ENCODE measurements around the gene SPSB1. TPM values are rescaled to one million over a fixed set of nuclear protein-coding genes. Genes with fewer than 3 reads are reported as not detected.

The SPSB1 gene
- total RNA-seq, 1 experiment from 2014 or later: 33.8 TPM

- Histone ChIP-seq H3K27ac (no peak overlapping the region), H3K4me3 (no peak overlapping the region), H3K79me2 (ENCODE audit: low read depth) (0 out of 2 replicates have a peak, but pooled peaks cover 17% of the 10 kb centered on the region), H4K20me1 (ENCODE audit: insufficient read depth) (peaks cover 4% of the 10 kb centered on the region; the same call in 1 of the 2 replicates), H3K4me1 (replicated peaks; ENCODE audit: insufficient read depth) (no peaks in the 10 kb centered on the region), H3F3A (ENCODE audit: insufficient read depth, low read depth) (no peaks in the 10 kb centered on the region; the same call in 1 of the 2 replicates), H3K4me2 (no peak overlapping the region), H3K27me3 (ENCODE audit: insufficient read depth, low read depth) (no peaks in the 10 kb centered on the region), H2AFZ (no peak overlapping the region), H3K9me2 (ENCODE audit: insufficient read depth) (no peaks in the 10 kb centered on the region), H3K36me3 (ENCODE audit: low read depth) (no peaks in the 10 kb centered on the region), H3K9me3 (ENCODE audit: insufficient read depth, low read depth) (no peaks in the 10 kb centered on the region)
- intact Hi-C loops (cut with micrococcal nuclease; ENCODE audit: unreplicated experiment): no loop called here
- CTCF ChIA-PET: no interaction called here
- BruUV-seq (replicated peaks): no TSS peak
- no peak for DNase-seq
- POLR2A ChIA-PET (ENCODE audit: unreplicated experiment): no interaction called here
- TF ChIP-seq EZH2 (IDR thresholded peaks at IDR 0.05; ENCODE audit: low read depth) (no peak), CTCF (conservative IDR thresholded peaks at IDR 0.05) (no peak)
These were observed 33.9 kb downstream of the SPSB1 start for GRCh38 chr1:9326596-9326995.

- POLR2A ChIA-PET (ENCODE audit: unreplicated experiment): no interaction called here
- H3K9me3 ChIP-seq (ENCODE audit: insufficient read depth, low read depth): no peaks in the 10 kb centered on the region
- H3K79me2 ChIP-seq (ENCODE audit: low read depth): 0 out of 2 replicates have a peak, but pooled peaks cover 16% of the 10 kb centered on the region
- H3K27me3 ChIP-seq (ENCODE audit: insufficient read depth, low read depth): no peaks in the 10 kb centered on the region
- CTCF ChIA-PET: no interaction called here
- no peak overlapping the region for H3K27ac ChIP-seq
- H3F3A ChIP-seq (ENCODE audit: insufficient read depth, low read depth): no peaks in the 10 kb centered on the region; the same call in 1 of the 2 replicates
- no peak for DNase-seq
- H3K9me2 ChIP-seq (ENCODE audit: insufficient read depth): no peaks in the 10 kb centered on the region
- H2AFZ ChIP-seq: no peak overlapping the region
- no peak for TF ChIP-seq EZH2 (IDR thresholded peaks at IDR 0.05; ENCODE audit: low read depth)
- TF ChIP-seq CTCF (conservative IDR thresholded peaks at IDR 0.05): no peak
- BruUV-seq (replicated peaks): no TSS peak
- H3K36me3 ChIP-seq (ENCODE audit: low read depth): no peaks in the 10 kb centered on the region
- peaks cover 8% of the 10 kb centered on the region; the same call in 1 of the 2 replicates for H4K20me1 ChIP-seq (ENCODE audit: insufficient read depth)
- H3K4me3 ChIP-seq: no peak overlapping the region
- intact Hi-C loops (cut with micrococcal nuclease; ENCODE audit: unreplicated experiment): no loop called here
- H3K4me1 ChIP-seq (replicated peaks; ENCODE audit: insufficient read depth): no peaks in the 10 kb centered on the region
- no peak overlapping the region for H3K4me2 ChIP-seq
These were observed 35.5 kb downstream of the SPSB1 start for GRCh38 chr1:9328201-9328600.

- Histone ChIP-seq H3K27me3 (ENCODE audit: insufficient read depth, low read depth) (no peaks in the 10 kb centered on the region), H3K79me2 (ENCODE audit: low read depth) (0 out of 2 replicates have a peak, but pooled peaks cover 16% of the 10 kb centered on the region), H3K4me1 (replicated peaks; ENCODE audit: insufficient read depth) (no peaks in the 10 kb centered on the region), H3K27ac (no peak overlapping the region), H2AFZ (no peak overlapping the region), H3K4me3 (no peak overlapping the region), H3F3A (ENCODE audit: insufficient read depth, low read depth) (no peaks in the 10 kb centered on the region; the same call in 1 of the 2 replicates), H3K4me2 (no peak overlapping the region), H3K36me3 (ENCODE audit: low read depth) (no peaks in the 10 kb centered on the region), H3K9me2 (ENCODE audit: insufficient read depth) (no peaks in the 10 kb centered on the region), H3K9me3 (ENCODE audit: insufficient read depth, low read depth) (no peaks in the 10 kb centered on the region), H4K20me1 (ENCODE audit: insufficient read depth) (peaks cover 8% of the 10 kb centered on the region; the same call in 1 of the 2 replicates)
- ChIA-PET CTCF (no interaction called here), POLR2A (ENCODE audit: unreplicated experiment) (no interaction called here)
- DNase-seq: no peak
- no peak for TF ChIP-seq CTCF (conservative IDR thresholded peaks at IDR 0.05)
- TF ChIP-seq EZH2 (IDR thresholded peaks at IDR 0.05; ENCODE audit: low read depth): no peak
- intact Hi-C loops (cut with micrococcal nuclease; ENCODE audit: unreplicated experiment): no loop called here
- no TSS peak for BruUV-seq (replicated peaks)
These were observed 36.0 kb downstream of the SPSB1 start for GRCh38 chr1:9328715-9329114.
